Measurements from ENCODE around the gene NPTX1.

NPTX1 gene

DNA sequence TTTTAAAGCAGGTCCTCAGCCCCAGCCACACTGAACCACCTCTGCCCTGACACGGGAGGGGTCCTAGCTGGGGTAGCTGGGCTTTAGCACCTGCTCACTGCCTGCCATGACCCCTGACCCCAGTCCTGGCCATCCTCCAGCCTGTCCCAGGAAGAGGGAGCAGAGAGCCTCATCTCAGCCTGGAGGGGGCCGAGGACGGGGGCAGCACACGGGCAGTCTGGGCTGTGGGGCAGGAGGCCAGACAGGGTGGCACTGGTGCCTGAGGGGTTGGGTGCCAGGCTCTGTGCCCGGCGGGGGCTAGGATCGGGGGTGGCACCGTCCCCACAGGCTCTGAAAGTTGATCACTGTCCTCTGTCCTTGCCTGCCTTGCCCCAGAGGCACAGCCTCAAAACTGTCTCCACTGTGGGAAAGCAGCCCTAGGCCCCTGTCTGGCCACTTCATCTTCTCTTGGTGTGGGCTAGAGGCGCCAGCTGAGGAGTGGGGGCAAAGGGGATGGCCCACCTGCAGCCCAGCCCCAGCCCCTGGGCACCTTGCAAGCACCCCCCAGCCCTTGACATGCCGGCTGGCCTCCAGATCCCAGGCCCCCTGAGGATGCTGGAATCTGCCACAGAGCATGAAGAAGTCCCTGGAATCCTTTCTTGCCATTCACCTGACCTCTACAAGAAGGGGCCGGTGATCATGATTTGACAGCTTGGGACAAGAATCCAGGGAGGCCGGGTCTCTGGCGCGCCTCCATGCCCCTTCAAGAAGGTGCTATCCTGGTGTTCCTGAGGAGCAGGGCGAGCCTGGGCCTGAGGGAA, 45.8 kb downstream of the NPTX1 start:
- Histone ChIP-seq H3K27me3 (no peaks in the 10 kb centered on the region), H3K27ac (no peak overlapping the region), H3K36me3 (peaks cover 0 to 50% (median 22%) of the 10 kb centered on the region in 3 donors), H3K4me1 (peaks cover 0 to 8% (median 3%) of the 10 kb centered on the region in 4 donors), H3K4me3 (no peak overlapping the region), H3K9me3 (no peaks in the 10 kb centered on the region)
- intact Hi-C loops (cut with DNase I; ENCODE audit: low total_unique reads): no loop called here
- TF ChIP-seq CTCF (IDR thresholded peaks at IDR 0.05): no peak
- DNase-seq: peak in 1 of 2 donors; percentile 47

DNA sequence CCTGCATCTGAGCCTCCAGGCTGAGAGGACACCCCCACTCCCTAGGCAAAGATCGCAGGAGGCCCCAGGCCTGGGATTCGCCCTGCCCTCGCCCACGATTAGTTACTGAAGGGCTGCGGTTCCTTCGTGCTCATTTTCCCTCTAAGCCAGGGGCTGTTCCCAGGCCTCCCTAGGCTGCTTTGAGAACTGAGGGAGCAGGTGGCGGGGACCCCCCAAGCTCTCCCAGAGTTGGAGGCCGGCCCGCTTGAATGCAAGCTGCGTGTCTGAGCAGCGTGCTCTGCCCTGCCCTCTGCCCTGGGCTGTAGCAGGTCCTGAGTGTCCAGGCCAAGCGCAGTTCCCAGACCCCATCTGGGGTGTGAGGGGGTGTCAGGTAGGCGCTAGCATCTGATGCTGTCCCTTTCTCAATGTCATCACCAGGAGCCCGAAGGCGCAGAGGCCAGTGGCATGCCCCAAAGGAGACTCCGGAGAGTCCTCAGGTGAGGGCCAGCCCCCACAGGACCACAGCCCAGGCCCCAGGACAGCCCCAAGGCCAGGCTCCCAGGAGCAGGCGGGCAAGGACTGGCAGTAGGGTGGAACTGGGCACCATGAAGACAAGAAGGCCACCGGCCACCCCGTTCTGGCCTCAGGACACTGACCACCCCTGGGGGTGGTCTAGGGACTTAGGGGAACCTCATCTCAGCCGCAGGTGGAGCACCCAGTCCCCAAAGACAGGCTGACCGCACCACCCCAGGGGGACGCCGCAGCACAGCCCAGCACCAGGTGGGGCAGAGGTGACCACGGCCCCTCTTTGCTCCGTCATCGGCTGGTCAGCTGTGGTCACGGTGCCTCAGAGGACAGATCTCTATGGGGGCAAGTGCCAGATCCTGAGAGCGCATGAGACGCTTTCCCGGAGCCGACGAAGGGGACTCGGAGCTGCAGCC, 46.8 kb downstream of the NPTX1 start:
- Histone ChIP-seq H3K27me3 (no peaks in the 10 kb centered on the region), H3K4me3 (no peak overlapping the region), H3K36me3 (peaks cover 0 to 55% (median 22%) of the 10 kb centered on the region in 3 donors), H3K4me1 (peaks cover 0 to 8% (median 3%) of the 10 kb centered on the region in 4 donors), H3K27ac (no peak overlapping the region), H3K9me3 (no peaks in the 10 kb centered on the region)
- no peak for TF ChIP-seq CTCF (IDR thresholded peaks at IDR 0.05)
- intact Hi-C loops (cut with DNase I; ENCODE audit: low total_unique reads): loop anchor here (10.0 kb wide), 1 partner anchor 675 kb away; no protein-coding TSS in a partner anchor
- DNase-seq: peak in 1 of 2 donors; percentile 60

GRCh38 chr17:80428796-80429195, 47.6 kb downstream of the NPTX1 start:
- peaks cover 0 to 55% (median 22%) of the 10 kb centered on the region in 3 donors for H3K36me3 ChIP-seq
- H3K4me3 ChIP-seq: no peak overlapping the region
- intact Hi-C loops (cut with DNase I; ENCODE audit: low total_unique reads): loop anchor here (10.0 kb wide), 1 partner anchor 676 kb away; no protein-coding TSS in a partner anchor
- peaks cover 0 to 8% (median 3%) of the 10 kb centered on the region in 4 donors for H3K4me1 ChIP-seq
- no peaks in the 10 kb centered on the region for H3K27me3 ChIP-seq
- peak in 1 of 2 donors; percentile 24 for DNase-seq
- H3K27ac ChIP-seq: no peak overlapping the region
- H3K9me3 ChIP-seq: no peaks in the 10 kb centered on the region
- no peak for TF ChIP-seq CTCF (IDR thresholded peaks at IDR 0.05)

DNA sequence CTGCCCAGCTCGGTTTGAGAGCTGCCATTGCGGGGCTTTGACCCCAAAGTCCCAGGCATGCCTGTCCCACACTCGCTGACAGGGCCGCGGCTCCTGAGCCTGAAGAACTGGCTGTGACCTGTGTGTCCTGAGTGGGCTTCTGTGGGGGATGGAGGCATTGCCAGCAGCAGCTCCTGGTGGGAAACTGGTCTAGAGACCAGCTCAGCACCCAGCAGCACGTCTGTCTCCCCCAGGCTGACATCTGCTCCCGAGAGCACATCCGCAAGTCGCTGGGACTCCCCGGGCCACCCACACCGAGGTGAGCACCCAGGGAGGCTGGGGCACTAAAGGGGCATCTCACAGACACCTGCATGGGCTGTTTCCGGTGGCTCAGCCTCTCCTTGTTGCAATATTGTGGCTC, 48.0 kb downstream of the NPTX1 start:
- Histone ChIP-seq H3K27me3 (no peaks in the 10 kb centered on the region), H3K4me3 (no peak overlapping the region), H3K36me3 (peaks cover 0 to 55% (median 22%) of the 10 kb centered on the region in 3 donors), H3K9me3 (no peaks in the 10 kb centered on the region), H3K27ac (no peak overlapping the region), H3K4me1 (peaks cover 0 to 9% (median 4%) of the 10 kb centered on the region in 4 donors)
- intact Hi-C loops (cut with DNase I; ENCODE audit: low total_unique reads): loop anchor here (10.0 kb wide), 1 partner anchor 676 kb away; no protein-coding TSS in a partner anchor
- no peak for TF ChIP-seq CTCF (IDR thresholded peaks at IDR 0.05)
- DNase-seq: peak in 1 of 2 donors; percentile 48

Data from tibial artery (tissue), 4 donors.